HepG2 (cell line): ENCODE data around the gene TMEM236.

ENCODE experiments used
- ARHGAP35 ChIP-seq: sonication (generic); formaldehyde crosslinking; IDR thresholded peaks from 2 replicates; pipeline ENCODE4 v1.9.0; 2022; ENCODE audit warnings: mild to moderate bottlenecking, inconsistent platforms, moderate library complexity, missing genetic modification reagents, borderline replicate concordance
- JARID2 ChIP-seq: sonication (generic); formaldehyde crosslinking; IDR thresholded peaks from 2 replicates; pipeline ENCODE4 v1.8.1; 2023; ENCODE audit warnings: missing genetic modification reagents, inconsistent platforms; ENCODE audit not compliant: insufficient replicate concordance
- NBN ChIP-seq: fragments of 450-650 bp; conservative IDR thresholded peaks from 2 replicates; pipeline ENCODE4 v1.6.1; 2017
- NR1H2 ChIP-seq: sonication (generic); formaldehyde crosslinking; IDR thresholded peaks from 2 replicates; pipeline ENCODE4 v1.8.1; 2022; ENCODE audit warnings: low read depth, missing genetic modification reagents, borderline replicate concordance
- POLR2AphosphoS5 ChIP-seq: IDR thresholded peaks from 2 replicates; pipeline ENCODE4 v1.6.1; 2012; ENCODE audit warnings: low read depth, low read length
- POLR2G ChIP-seq: fragments of 200-400 bp; formaldehyde crosslinking; IDR thresholded peaks from 2 replicates; pipeline ENCODE4 v1.6.1; 2018; ENCODE audit warnings: mild to moderate bottlenecking, low read depth, low read length, moderate library complexity
- RBM22 ChIP-seq: fragments of 200-400 bp; formaldehyde crosslinking; optimal IDR thresholded peaks from 2 replicates; pipeline ENCODE3; 2017; ENCODE audit warnings: mild to moderate bottlenecking, low read length, moderate library complexity
- RNF2 ChIP-seq: fragments of 450-650 bp; conservative IDR thresholded peaks from 2 replicates; pipeline ENCODE4 v1.6.1; 2016; ENCODE audit warnings: low read depth
- SP4 ChIP-seq: sonication (generic); formaldehyde crosslinking; IDR thresholded peaks from 2 replicates; pipeline ENCODE4 v1.8.1; 2023; ENCODE audit warnings: mild to moderate bottlenecking, missing genetic modification reagents
- XRCC5 ChIP-seq: fragments of 200-400 bp; formaldehyde crosslinking; optimal IDR thresholded peaks from 2 replicates; pipeline ENCODE3; 2017; ENCODE audit warnings: mild to moderate bottlenecking, low read length
- ZBTB33 ChIP-seq: sonication (generic); formaldehyde crosslinking; IDR thresholded peaks from 2 replicates; pipeline ENCODE4 v1.4.0; 2020; ENCODE audit warnings: missing genetic modification reagents
- ZNF121 ChIP-seq: sonication (generic); formaldehyde crosslinking; IDR thresholded peaks from 2 replicates; pipeline ENCODE4 v1.5.0; 2020; ENCODE audit warnings: mild to moderate bottlenecking, missing genetic modification reagents
- TF ChIP-seq, protein P1 (sequence below): sonication (generic); formaldehyde crosslinking; IDR thresholded peaks from 2 replicates; pipeline ENCODE4 v1.5.0; 2020; ENCODE audit warnings: mild to moderate bottlenecking, missing genetic modification reagents, moderate library complexity

- TF ChIP-seq POLR2G, result no peak
- no peak for TF ChIP-seq XRCC5
- TF ChIP-seq POLR2AphosphoS5, result no peak
- no peak for TF ChIP-seq ZBTB33 (CRISPR knock-in tag)
- TF ChIP-seq ZNF121, result no peak
- no peak for TF ChIP-seq SP4
- no peak for TF ChIP-seq NR1H2
- TF ChIP-seq ARHGAP35 (CRISPR knock-in tag), result no peak
- no peak for TF ChIP-seq JARID2 (CRISPR knock-in tag)
- TF ChIP-seq NBN, result no peak
- TF ChIP-seq RNF2, result no peak
- TF ChIP-seq, protein P1, sequence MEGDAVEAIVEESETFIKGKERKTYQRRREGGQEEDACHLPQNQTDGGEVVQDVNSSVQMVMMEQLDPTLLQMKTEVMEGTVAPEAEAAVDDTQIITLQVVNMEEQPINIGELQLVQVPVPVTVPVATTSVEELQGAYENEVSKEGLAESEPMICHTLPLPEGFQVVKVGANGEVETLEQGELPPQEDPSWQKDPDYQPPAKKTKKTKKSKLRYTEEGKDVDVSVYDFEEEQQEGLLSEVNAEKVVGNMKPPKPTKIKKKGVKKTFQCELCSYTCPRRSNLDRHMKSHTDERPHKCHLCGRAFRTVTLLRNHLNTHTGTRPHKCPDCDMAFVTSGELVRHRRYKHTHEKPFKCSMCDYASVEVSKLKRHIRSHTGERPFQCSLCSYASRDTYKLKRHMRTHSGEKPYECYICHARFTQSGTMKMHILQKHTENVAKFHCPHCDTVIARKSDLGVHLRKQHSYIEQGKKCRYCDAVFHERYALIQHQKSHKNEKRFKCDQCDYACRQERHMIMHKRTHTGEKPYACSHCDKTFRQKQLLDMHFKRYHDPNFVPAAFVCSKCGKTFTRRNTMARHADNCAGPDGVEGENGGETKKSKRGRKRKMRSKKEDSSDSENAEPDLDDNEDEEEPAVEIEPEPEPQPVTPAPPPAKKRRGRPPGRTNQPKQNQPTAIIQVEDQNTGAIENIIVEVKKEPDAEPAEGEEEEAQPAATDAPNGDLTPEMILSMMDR (CRISPR knock-in tag), result no peak
- TF ChIP-seq RBM22, result no peak
Measured at GRCh38 chr10:17712053-17712452, 39.9 kb upstream of the TMEM236 start.
